ENCODE results near the gene MAFG. TPM values are rescaled to one million over a fixed set of nuclear protein-coding genes. Genes with fewer than 3 reads are reported as not detected.

The MAFG gene
- total and polyA plus RNA-seq, 2 of the 13 experiments (the other 11 are each of a cell fraction or from before 2014, with no cell fraction given) = 14.5 to 20.0 TPM

DNA sequence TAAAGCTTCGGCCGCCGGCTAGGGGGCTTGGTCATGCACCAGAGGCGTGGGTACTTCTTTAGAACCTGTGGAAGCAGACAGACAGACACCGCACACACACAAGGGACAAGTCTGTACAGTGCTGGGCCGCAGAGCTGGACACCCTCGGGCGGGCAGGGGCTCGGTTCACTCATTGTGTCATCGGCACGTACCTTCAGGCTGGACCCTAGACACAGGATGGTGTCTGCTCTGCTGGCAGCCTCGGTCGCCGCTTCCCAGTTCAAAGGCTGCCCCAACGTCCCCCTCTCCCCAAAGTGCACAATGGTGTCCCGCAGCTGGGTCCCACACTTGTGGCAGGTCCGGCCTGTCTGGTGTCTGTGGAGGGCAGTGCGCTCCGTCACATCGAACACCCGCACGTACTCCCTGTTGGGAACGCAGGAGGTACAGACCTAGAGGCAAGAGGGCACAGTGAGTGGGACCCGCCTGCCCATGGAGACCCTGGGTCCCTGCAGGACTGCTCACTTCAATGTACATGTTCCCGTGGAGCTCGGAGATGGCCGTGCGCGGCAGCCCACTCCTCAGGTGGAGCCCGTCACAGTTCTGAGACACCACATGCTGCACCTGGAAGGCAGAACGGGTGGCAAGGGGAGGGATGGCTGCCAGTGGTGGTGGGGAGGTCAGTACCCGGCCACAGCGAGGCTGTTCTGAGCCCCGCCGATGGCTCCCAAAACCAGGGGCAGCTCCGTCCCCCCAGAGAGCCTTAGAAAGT is 13.3 kb downstream of the MAFG start:
- H4K20me1 ChIP-seq (ENCODE audit: insufficient read depth, low read length) = peaks cover 3% of the 10 kb centered on the region; the same call in 1 of the 2 replicates
- no peaks in the 10 kb centered on the region; a peak in 1 of 5 replicates for H3K27me3 ChIP-seq (ENCODE audit: control insufficient read depth in 1 of 2, insufficient read depth in 2 of 2, low read length in 2 of 2)
- peaks cover 27 to 48% of the 10 kb centered on the region in 2 experiments for H3K36me3 ChIP-seq (replicated peaks in 1 of 2; ENCODE audit: control insufficient read depth in 1 of 2, insufficient read depth in 2 of 2, low read length in 2 of 2)
- WGBS (ENCODE audit: low lambda C conversion rate) = 97% methylated on average over 28 of the region's 36 CpGs
- ATAC-seq (no peak), FAIRE-seq (no peak), DNase-seq (ENCODE audit: low spot score) (no peak)
- H3K9ac ChIP-seq (ENCODE audit: insufficient read depth, low read depth, low read length) = no peak overlapping the region
- in situ Hi-C loops (cut with HindIII; ENCODE audit: extremely low pct_ligation_motif_present, low pct_unique_long_range_greater_than_20kb) (no loop called here), intact Hi-C loops (cut with micrococcal nuclease; ENCODE audit: unreplicated experiment) (loop anchor here (5.0 kb wide), 1 partner anchor 42 kb away; the partner anchor contains the start of gene ARHGDIA)
- no TSS peak for BruUV-seq (replicated peaks)
- TF ChIP-seq NRL (CRISPR knock-in tag; IDR thresholded peaks at IDR 0.05; ENCODE audit: borderline replicate concordance) (0 out of 2 replicates have a peak, but pooled peaks have one; percentile 14), ZNF382 (CRISPR knock-in tag; IDR thresholded peaks at IDR 0.05; ENCODE audit: borderline replicate concordance) (no peak), ZNF609 (CRISPR knock-in tag; IDR thresholded peaks at IDR 0.05; ENCODE audit: borderline replicate concordance) (no peak), ZNF572 (CRISPR knock-in tag; IDR thresholded peaks at IDR 0.05) (no peak), RBFOX2 (IDR thresholded peaks at IDR 0.05; ENCODE audit: low read depth, low read length) (0 out of 2 replicates have a peak, but pooled peaks have one; percentile 20)
- TF ChIP-seq, protein P1, sequence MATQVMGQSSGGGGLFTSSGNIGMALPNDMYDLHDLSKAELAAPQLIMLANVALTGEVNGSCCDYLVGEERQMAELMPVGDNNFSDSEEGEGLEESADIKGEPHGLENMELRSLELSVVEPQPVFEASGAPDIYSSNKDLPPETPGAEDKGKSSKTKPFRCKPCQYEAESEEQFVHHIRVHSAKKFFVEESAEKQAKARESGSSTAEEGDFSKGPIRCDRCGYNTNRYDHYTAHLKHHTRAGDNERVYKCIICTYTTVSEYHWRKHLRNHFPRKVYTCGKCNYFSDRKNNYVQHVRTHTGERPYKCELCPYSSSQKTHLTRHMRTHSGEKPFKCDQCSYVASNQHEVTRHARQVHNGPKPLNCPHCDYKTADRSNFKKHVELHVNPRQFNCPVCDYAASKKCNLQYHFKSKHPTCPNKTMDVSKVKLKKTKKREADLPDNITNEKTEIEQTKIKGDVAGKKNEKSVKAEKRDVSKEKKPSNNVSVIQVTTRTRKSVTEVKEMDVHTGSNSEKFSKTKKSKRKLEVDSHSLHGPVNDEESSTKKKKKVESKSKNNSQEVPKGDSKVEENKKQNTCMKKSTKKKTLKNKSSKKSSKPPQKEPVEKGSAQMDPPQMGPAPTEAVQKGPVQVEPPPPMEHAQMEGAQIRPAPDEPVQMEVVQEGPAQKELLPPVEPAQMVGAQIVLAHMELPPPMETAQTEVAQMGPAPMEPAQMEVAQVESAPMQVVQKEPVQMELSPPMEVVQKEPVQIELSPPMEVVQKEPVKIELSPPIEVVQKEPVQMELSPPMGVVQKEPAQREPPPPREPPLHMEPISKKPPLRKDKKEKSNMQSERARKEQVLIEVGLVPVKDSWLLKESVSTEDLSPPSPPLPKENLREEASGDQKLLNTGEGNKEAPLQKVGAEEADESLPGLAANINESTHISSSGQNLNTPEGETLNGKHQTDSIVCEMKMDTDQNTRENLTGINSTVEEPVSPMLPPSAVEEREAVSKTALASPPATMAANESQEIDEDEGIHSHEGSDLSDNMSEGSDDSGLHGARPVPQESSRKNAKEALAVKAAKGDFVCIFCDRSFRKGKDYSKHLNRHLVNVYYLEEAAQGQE (IDR thresholded peaks at IDR 0.05; ENCODE audit: borderline replicate concordance in 1 of 2, low read depth in 1 of 2, low read length in 2 of 2) = no peak
- TF ChIP-seq, protein P2, sequence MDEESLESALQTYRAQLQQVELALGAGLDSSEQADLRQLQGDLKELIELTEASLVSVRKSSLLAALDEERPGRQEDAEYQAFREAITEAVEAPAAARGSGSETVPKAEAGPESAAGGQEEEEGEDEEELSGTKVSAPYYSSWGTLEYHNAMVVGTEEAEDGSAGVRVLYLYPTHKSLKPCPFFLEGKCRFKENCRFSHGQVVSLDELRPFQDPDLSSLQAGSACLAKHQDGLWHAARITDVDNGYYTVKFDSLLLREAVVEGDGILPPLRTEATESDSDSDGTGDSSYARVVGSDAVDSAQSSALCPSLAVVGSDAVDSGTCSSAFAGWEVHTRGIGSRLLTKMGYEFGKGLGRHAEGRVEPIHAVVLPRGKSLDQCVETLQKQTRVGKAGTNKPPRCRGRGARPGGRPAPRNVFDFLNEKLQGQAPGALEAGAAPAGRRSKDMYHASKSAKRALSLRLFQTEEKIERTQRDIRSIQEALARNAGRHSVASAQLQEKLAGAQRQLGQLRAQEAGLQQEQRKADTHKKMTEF (CRISPR knock-in tag; IDR thresholded peaks at IDR 0.05) = no peak
- CTCF ChIA-PET (ENCODE audit: low intra/inter-chr PET ratio, low total read pairs) = no interaction called here
- H3K4me3 ChIP-seq (replicated peaks in 1 of 3; ENCODE audit: insufficient read depth in 1 of 3, low read depth in 2 of 3, low read length in 3 of 3) = no peak overlapping the region
- peaks cover 34% of the 10 kb centered on the region for H3K79me2 ChIP-seq (ENCODE audit: insufficient read depth, low read length)
- no peak overlapping the region for H3K27ac ChIP-seq (ENCODE audit: extremely low read length, insufficient read depth, low read length)
- H3K4me2 ChIP-seq (ENCODE audit: low read depth, low read length) = no peak overlapping the region
- H3K9me3 ChIP-seq (ENCODE audit: low read length) = no peaks in the 10 kb centered on the region
- POLR2A ChIA-PET = interaction anchor here (1.4 kb wide), 1 partner anchor 9 kb away, joined by 3 read pairs; no protein-coding TSS in a partner anchor
- H3K4me1 ChIP-seq (ENCODE audit: insufficient read depth, low read length) = peaks cover 44% of the 10 kb centered on the region
- H2AFZ ChIP-seq (ENCODE audit: low read length) = no peak overlapping the region

Data from HepG2 (cell line).